H1 (cell line): ENCODE results near the gene TMPRSS9. TPM values are rescaled to one million over a fixed set of nuclear protein-coding genes. Genes with fewer than 3 reads are reported as not detected.

Experiments used
- CTCF ChIA-PET: fragments of 300-600 bp; sonication (Branson Sonifier 250); formaldehyde crosslinking; loops from one replicate; lab custom pipeline; 2021; ENCODE audit not compliant: partially characterized antibody; lab: Charles Lee
- POLR2A ChIA-PET: fragments of 300-600 bp; sonication (Branson Sonifier 250); formaldehyde crosslinking; loops from one replicate; lab custom pipeline; 2021; ENCODE audit warnings: inconsistent platforms; ENCODE audit not compliant: partially characterized antibody; lab: Charles Lee
- DNase-seq, 2 experiments: peaks; one replicate each; pipeline versions ENCODE4 v3.0.0 to v3.0.0-alpha.2; 2010 to 2022; ENCODE audit warnings: low spot score in 2 of 2, low read depth in 1 of 2, mixed read lengths in 1 of 2
- FAIRE-seq: peaks from 2 replicates; lab custom pipeline; 2011; peaks lifted over from hg19 to GRCh38; lab: Jason Lieb, UNC
- H2AFZ ChIP-seq: 2 replicates; pipeline ENCODE4 v1.8.1; 2012; ENCODE audit warnings: low read length, inconsistent platforms
- H2AK5ac ChIP-seq: 2 replicates; pipeline ENCODE4 v1.6.1; 2013; ENCODE audit warnings: low read depth, low read length
- H2BK120ac ChIP-seq: replicated peaks from 2 replicates; pipeline ENCODE3; 2013; ENCODE audit warnings: low read depth, low read length, inconsistent platforms
- H2BK12ac ChIP-seq: 2 replicates; pipeline ENCODE4 v1.6.1; 2013; ENCODE audit warnings: low read depth, low read length
- H2BK15ac ChIP-seq: 2 replicates; pipeline ENCODE4 v1.6.1; 2013; ENCODE audit warnings: low read length
- H2BK20ac ChIP-seq: 2 replicates; pipeline ENCODE4 v1.6.1; 2013; ENCODE audit warnings: low read length
- H2BK5ac ChIP-seq: 2 replicates; pipeline ENCODE4 v1.6.1; 2013; ENCODE audit warnings: low read depth, low read length
- H3K14ac ChIP-seq: 2 replicates; pipeline ENCODE4 v1.6.1; 2013; ENCODE audit warnings: inconsistent platforms; ENCODE audit not compliant: insufficient read length
- H3K18ac ChIP-seq: 2 replicates; pipeline ENCODE4 v1.6.1; 2013; ENCODE audit warnings: low read length; ENCODE audit errors: extremely low read depth
- H3K23ac ChIP-seq: 2 replicates; pipeline ENCODE4 v1.6.1; 2013; ENCODE audit warnings: inconsistent platforms; ENCODE audit not compliant: insufficient read length
- H3K23me2 ChIP-seq: 2 replicates; pipeline ENCODE4 v1.6.1; 2013; ENCODE audit warnings: low read depth, low read length
- H3K27ac ChIP-seq: 2 replicates; pipeline ENCODE4 v1.6.1; 2011; ENCODE audit warnings: low read depth, low read length, inconsistent platforms
- H3K27me3 ChIP-seq, 4 experiments: replicated peaks in 1 of 4; 1 replicate in 1 of 4; 2 replicates in 3 of 4; pipeline versions ENCODE4 v1.6.1 to v1.8.1; 2011 to 2013; ENCODE audit warnings: low read length in 3 of 4, mild to moderate bottlenecking in 3 of 4, inconsistent platforms in 2 of 4, mixed read lengths in 2 of 4, moderate library complexity in 1 of 4; ENCODE audit not compliant: control insufficient read depth in 3 of 4, insufficient read depth in 3 of 4; ENCODE audit errors: extremely low read depth in 1 of 4
- H3K36me3 ChIP-seq, 4 experiments: 2 replicates each; pipeline versions ENCODE4 v1.6.1 to v1.8.1; 2011 to 2013; ENCODE audit warnings: mild to moderate bottlenecking in 4 of 4, low read length in 3 of 4, moderate library complexity in 2 of 4, control low read depth in 1 of 4, inconsistent platforms in 1 of 4; ENCODE audit not compliant: insufficient read depth in 4 of 4, control insufficient read depth in 2 of 4
- H3K4ac ChIP-seq: replicated peaks from 2 replicates; pipeline ENCODE3; 2013; ENCODE audit warnings: low read length, low read depth, mixed read lengths, inconsistent platforms; ENCODE audit not compliant: insufficient read length
- H3K4me1 ChIP-seq, 4 experiments: replicated peaks in 1 of 4; 1 replicate in 1 of 4; 2 replicates in 3 of 4; pipeline versions ENCODE4 v1.6.1 to v1.8.1; 2011 to 2013; ENCODE audit warnings: low read length in 3 of 4, inconsistent platforms in 2 of 4, mixed read lengths in 1 of 4; ENCODE audit not compliant: insufficient read depth in 4 of 4, control insufficient read depth in 3 of 4
- H3K4me2 ChIP-seq, 2 experiments: 2 replicates each; pipeline versions ENCODE4 v1.6.1 to v1.8.1; 2011 to 2013; ENCODE audit warnings: low read depth in 2 of 2, low read length in 2 of 2, control low read depth in 1 of 2, inconsistent platforms in 1 of 2, mild to moderate bottlenecking in 1 of 2; ENCODE audit not compliant: insufficient read depth in 1 of 2
- H3K4me3 ChIP-seq, 4 experiments: fragments of 200-600, 300-600 bp in 1 of 4; sonication (generic), shearing (Covaris generic), sonication (Bioruptor Twin) in 1 of 4; 2 replicates each; pipeline versions ENCODE4 v1.5.1 to v1.8.1; 2011 to 2016; ENCODE audit warnings: low read length in 4 of 4, low read depth in 3 of 4, control low read depth in 2 of 4, inconsistent platforms in 2 of 4, mild to moderate bottlenecking in 2 of 4, mixed read lengths in 1 of 4, moderate library complexity in 1 of 4; ENCODE audit not compliant: insufficient read depth in 2 of 4; ENCODE audit errors: extremely low read depth in 1 of 4
- H3K56ac ChIP-seq: replicated peaks from 2 replicates; pipeline ENCODE3; 2013; ENCODE audit warnings: low read depth, mild to moderate bottlenecking, mixed read lengths, low read length, inconsistent platforms; ENCODE audit not compliant: insufficient read length
- H3K79me1 ChIP-seq: 2 replicates; pipeline ENCODE4 v1.6.1; 2013; ENCODE audit warnings: low read depth, low read length, control low read depth
- H3K79me2 ChIP-seq, 2 experiments: 2 replicates each; pipeline versions ENCODE4 v1.6.1 to v1.8.1; 2012 to 2013; ENCODE audit warnings: low read length in 2 of 2, mild to moderate bottlenecking in 2 of 2, inconsistent platforms in 1 of 2; ENCODE audit not compliant: insufficient read depth in 2 of 2, control insufficient read depth in 1 of 2
- H3K9ac ChIP-seq, 4 experiments: replicated peaks in 1 of 4; 1 replicate in 1 of 4; 2 replicates in 3 of 4; pipeline versions ENCODE4 v1.6.1 to v1.8.1; 2011 to 2013; ENCODE audit warnings: low read depth in 3 of 4, low read length in 3 of 4, control low read depth in 2 of 4, mild to moderate bottlenecking in 2 of 4, moderate library complexity in 2 of 4, inconsistent platforms in 1 of 4; ENCODE audit errors: extremely low read depth in 1 of 4
- H3K9me3 ChIP-seq, 2 experiments: 2 replicates each; pipeline versions ENCODE4 v1.6.1 to v1.8.1; 2012 to 2013; ENCODE audit warnings: mild to moderate bottlenecking in 2 of 2, moderate library complexity in 2 of 2, control low read depth in 1 of 2, inconsistent platforms in 1 of 2, low read depth in 1 of 2, low read length in 1 of 2, mixed read lengths in 1 of 2; ENCODE audit not compliant: insufficient read depth in 2 of 2
- H4K20me1 ChIP-seq, 2 experiments: replicated peaks in 1 of 2; 2 replicates each; pipeline versions ENCODE3 to v1.8.1; 2011 to 2013; ENCODE audit warnings: inconsistent platforms in 2 of 2, low read length in 2 of 2, mild to moderate bottlenecking in 1 of 2; ENCODE audit not compliant: insufficient read depth in 2 of 2, control insufficient read depth in 1 of 2
- H4K5ac ChIP-seq: 2 replicates; pipeline ENCODE4 v1.6.1; 2013; ENCODE audit warnings: low read length, low read depth, mixed read lengths, inconsistent platforms; ENCODE audit not compliant: insufficient read length
- H4K8ac ChIP-seq: 2 replicates; pipeline ENCODE4 v1.8.0; 2013; ENCODE audit warnings: mild to moderate bottlenecking, moderate library complexity, low read length, inconsistent platforms; ENCODE audit not compliant: insufficient read depth; ENCODE audit errors: extremely low read depth
- H4K91ac ChIP-seq: replicated peaks from 2 replicates; pipeline ENCODE3; 2013; ENCODE audit warnings: low read length, mixed read lengths, inconsistent platforms; ENCODE audit not compliant: insufficient read length
- CREB1 ChIP-seq: IDR thresholded peaks from 2 replicates; pipeline ENCODE4 v1.6.1; 2012; ENCODE audit warnings: inconsistent platforms
- E2F6 ChIP-seq: IDR thresholded peaks from 2 replicates; pipeline ENCODE4 v1.6.1; 2012; ENCODE audit warnings: inconsistent platforms
- FOSL1 ChIP-seq: IDR thresholded peaks from 2 replicates; pipeline ENCODE4 v1.6.1; 2011; ENCODE audit warnings: mild to moderate bottlenecking, low read depth, low read length, moderate library complexity; ENCODE audit not compliant: insufficient read depth
- HDAC2 ChIP-seq, 2 experiments: fragments of 300-600 bp in 1 of 2; sonication (generic) in 1 of 2; IDR thresholded peaks; 2 replicates each; pipeline ENCODE4 v1.6.1; 2011 to 2012; ENCODE audit warnings: low read depth in 2 of 2, low read length in 2 of 2, mild to moderate bottlenecking in 2 of 2, moderate library complexity in 2 of 2, borderline replicate concordance in 1 of 2, inconsistent platforms in 1 of 2
- RXRA ChIP-seq: IDR thresholded peaks from 2 replicates; pipeline ENCODE4 v1.6.1; 2011; ENCODE audit warnings: low read depth, mild to moderate bottlenecking, low read length, moderate library complexity; ENCODE audit not compliant: insufficient read depth
- TAF7 ChIP-seq: optimal IDR thresholded peaks from 2 replicates; pipeline ENCODE3; 2011; ENCODE audit warnings: low read depth, mild to moderate bottlenecking, inconsistent platforms, low read length, moderate library complexity, borderline replicate concordance
- WGBS, 2 experiments: shearing (Covaris generic) in 1 of 2; methylation state at CpG; one replicate each; pipeline versions ENCODE4 v1.1.6 to v1.1.7; 2013 to 2015; ENCODE audit warnings: low lambda C conversion rate in 2 of 2, mixed read lengths in 2 of 2, inconsistent platforms in 1 of 2, low coverage in 1 of 2, missing lambda C conversion rate in 1 of 2; ENCODE audit not compliant: insufficient replicate concordance in 2 of 2, insufficient coverage in 1 of 2, insufficient read length in 1 of 2; ENCODE audit errors: extremely low coverage in 1 of 2, missing lambda C conversion rate in 1 of 2; 5-methylcytosine and 5-hydroxymethylcytosine counted together
- polyA plus RNA-seq, 7 experiments: library from polyadenylated mRNA; depleted of rRNA in 3 of 7; stranded (reverse) in 5 of 7; unstranded in 2 of 7; fragments of >200 nt in 5 of 7; fragments of 200-250 nt in 2 of 7; gene quantifications; 1 replicate in 5 of 7; 2 replicates in 1 of 7; 4 replicates in 1 of 7; pipeline versions ENCODE4 v1.2.1 to v1.2.3, GENCODE V29; 2011 to 2013; ENCODE audit warnings: missing spikeins in 2 of 7, mixed read lengths in 2 of 7
- total RNA-seq: library from RNA; stranded (reverse); fragmentation: NEBNext Ultra II Directional; extraction: Animal tissue kit (Norgen Biotek cat#: 25700); gene quantifications from 2 replicates; pipeline ENCODE4 v1.2.1, GENCODE V29; 2021
- TF ChIP-seq, protein P1 (sequence below): IDR thresholded peaks from 2 replicates; pipeline ENCODE4 v1.6.1; 2012; ENCODE audit warnings: low read length, inconsistent platforms

Gene TMPRSS9
- total and polyA plus RNA-seq, 2 of the 8 experiments (the other 6 are each of a cell fraction or from before 2014, with no cell fraction given): 0.15 to 0.19 TPM

- Histone ChIP-seq H2AFZ (no peak overlapping the region), H3K9me3 (no peaks in the 10 kb centered on the region; a peak in 2 of 4 replicates), H3K23me2 (no peaks in the 10 kb centered on the region), H3K27me3 (no peaks in the 10 kb centered on the region), H3K79me2 (no peaks in the 10 kb centered on the region), H4K5ac (no peak overlapping the region), H3K4ac (no peak overlapping the region), H3K56ac (no peak overlapping the region), H2AK5ac (no peak overlapping the region), H3K18ac (no peak overlapping the region), H3K79me1 (no peaks in the 10 kb centered on the region), H2BK120ac (no peak overlapping the region), H4K8ac (no peak overlapping the region), H3K27ac (no peak overlapping the region)
- POLR2A ChIA-PET: no interaction called here
- CTCF ChIA-PET: no interaction called here
- DNase-seq: no peak
- no peak for TF ChIP-seq TAF7
- TF ChIP-seq FOSL1: no peak
- no peak for TF ChIP-seq HDAC2 (IDR thresholded peaks at IDR 0.05; ENCODE audit: borderline replicate concordance in 1 of 2, low read depth in 2 of 2, low read length in 2 of 2)
- TF ChIP-seq, protein P1, sequence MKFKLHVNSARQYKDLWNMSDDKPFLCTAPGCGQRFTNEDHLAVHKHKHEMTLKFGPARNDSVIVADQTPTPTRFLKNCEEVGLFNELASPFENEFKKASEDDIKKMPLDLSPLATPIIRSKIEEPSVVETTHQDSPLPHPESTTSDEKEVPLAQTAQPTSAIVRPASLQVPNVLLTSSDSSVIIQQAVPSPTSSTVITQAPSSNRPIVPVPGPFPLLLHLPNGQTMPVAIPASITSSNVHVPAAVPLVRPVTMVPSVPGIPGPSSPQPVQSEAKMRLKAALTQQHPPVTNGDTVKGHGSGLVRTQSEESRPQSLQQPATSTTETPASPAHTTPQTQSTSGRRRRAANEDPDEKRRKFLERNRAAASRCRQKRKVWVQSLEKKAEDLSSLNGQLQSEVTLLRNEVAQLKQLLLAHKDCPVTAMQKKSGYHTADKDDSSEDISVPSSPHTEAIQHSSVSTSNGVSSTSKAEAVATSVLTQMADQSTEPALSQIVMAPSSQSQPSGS: no peak
- no peak for TF ChIP-seq CREB1
- no peak for TF ChIP-seq RXRA
- no peak for TF ChIP-seq E2F6
- TF ChIP-seq, all 59 proteins: peak for 0
- Histone ChIP-seq H3K4me1 (no peaks in the 10 kb centered on the region), H3K23ac (no peak overlapping the region), H2BK15ac (no peak overlapping the region), H2BK12ac (no peak overlapping the region), H3K14ac (no peak overlapping the region), H4K20me1 (no peaks in the 10 kb centered on the region), H4K91ac (no peak overlapping the region), H3K4me3 (no peak overlapping the region), H3K9ac (no peak overlapping the region), H2BK20ac (no peak overlapping the region), H3K36me3 (no peaks in the 10 kb centered on the region), H3K4me2 (no peak overlapping the region), H2BK5ac (no peak overlapping the region)
- 85% methylated on average over 13 of the region's 13 CpGs; no CpG with 5 or more reads in 1 of the 2 experiments for WGBS, 2 experiments
- no peak for FAIRE-seq
Measured at GRCh38 chr19:2374808-2375207, 14.7 kb downstream of the TMPRSS9 start.
